OCI-LY7 (cell line): ENCODE data around the gene TMEM61. TPM values are rescaled to one million over a fixed set of nuclear protein-coding genes. Genes with fewer than 3 reads are reported as not detected.

Experiments used
- BruUV-seq: library from RNA; stranded (reverse); fragments of 400-500 nt; replicated peaks from 2 replicates; lab custom pipeline; 2021; lab: Mats Ljungman, UMichigan
- CTCF ChIA-PET: fragments of 300-600 bp; sonication (Branson Sonifier 250); formaldehyde crosslinking; loops from one replicate; lab custom pipeline; 2022; ENCODE audit warnings: antibody characterized with exemption; ENCODE audit not compliant: unreplicated experiment; lab: Charles Lee
- POLR2A ChIA-PET: fragments of 300-600 bp; sonication (Branson Sonifier 250); formaldehyde crosslinking; loops from one replicate; lab custom pipeline; 2022; ENCODE audit warnings: antibody characterized with exemption; lab: Charles Lee
- DNase-seq: peaks from one replicate; pipeline ENCODE4 v3.0.0-alpha.2; 2015; ENCODE audit warnings: low spot score
- H2AFZ ChIP-seq: fragments of 200-600 bp; sonication (generic), shearing (Covaris generic); 2 replicates; pipeline ENCODE4 v1.6.1; 2014; ENCODE audit warnings: mild to moderate bottlenecking, antibody characterized with exemption, low read length, moderate library complexity
- H3K27ac ChIP-seq: fragments of 200-600 bp; sonication (generic); 2 replicates; pipeline ENCODE4 v1.5.1; 2014; ENCODE audit warnings: mixed run types, low read depth, mild to moderate bottlenecking, moderate library complexity, low read length, inconsistent platforms; ENCODE audit not compliant: poor library complexity, severe bottlenecking
- H3K36me3 ChIP-seq: fragments of 200-600 bp; sonication (generic); 2 replicates; pipeline ENCODE4 v1.6.1; 2014; ENCODE audit warnings: mild to moderate bottlenecking, antibody characterized with exemption, low read length, moderate library complexity, mixed read lengths; ENCODE audit not compliant: insufficient read depth
- H3K4me1 ChIP-seq: fragments of 200-600 bp; sonication (generic); 2 replicates; pipeline ENCODE4 v1.5.1; 2014; ENCODE audit warnings: mild to moderate bottlenecking, low read length; ENCODE audit not compliant: insufficient read depth, poor library complexity, severe bottlenecking
- H3K4me2 ChIP-seq: fragments of 200-600 bp; sonication (generic); 2 replicates; pipeline ENCODE4 v1.6.1; 2014; ENCODE audit warnings: mild to moderate bottlenecking, low read length
- H3K4me3 ChIP-seq: fragments of 200-600 bp; sonication (generic); 2 replicates; pipeline ENCODE4 v1.5.1; 2014; ENCODE audit warnings: mild to moderate bottlenecking, low read depth, low read length; ENCODE audit not compliant: poor library complexity, severe bottlenecking
- H3K79me2 ChIP-seq: fragments of 200-600 bp; sonication (generic); 2 replicates; pipeline ENCODE4 v1.6.1; 2016; ENCODE audit warnings: low read depth, mild to moderate bottlenecking, low read length, moderate library complexity, mixed read lengths; ENCODE audit not compliant: insufficient read depth
- H3K9me2 ChIP-seq: fragments of 200-600 bp; sonication (generic); 2 replicates; pipeline ENCODE4 v1.6.1; 2016; ENCODE audit warnings: mild to moderate bottlenecking, low read length, mixed read lengths; ENCODE audit not compliant: insufficient read depth
- H3K9me3 ChIP-seq: fragments of 200-600 bp; sonication (generic); 2 replicates; pipeline ENCODE4 v1.6.1; 2014; ENCODE audit warnings: mild to moderate bottlenecking, mixed run types, low read length, mixed read lengths
- H4K20me1 ChIP-seq: fragments of 200-600 bp; sonication (generic); 2 replicates; pipeline ENCODE4 v1.6.1; 2014; ENCODE audit warnings: mild to moderate bottlenecking, antibody characterized with exemption, low read length, moderate library complexity, mixed read lengths; ENCODE audit not compliant: insufficient read depth
- EZH2phosphoT487 ChIP-seq: fragments of 200-600 bp; sonication (generic); IDR thresholded peaks from 2 replicates; pipeline ENCODE4 v1.6.1; 2018; ENCODE audit warnings: low read depth, borderline replicate concordance, mild to moderate bottlenecking, mixed run types, antibody characterized with exemption, low read length, moderate library complexity, mixed read lengths
- intact Hi-C: fragments of 100-400 bp; cut with micrococcal nuclease; formaldehyde crosslinking; loops from one replicate; pipeline ENCODE4 v1.10.0; 2022; ENCODE audit not compliant: unreplicated experiment
- total RNA-seq, 2 experiments: library from RNA; depleted of rRNA in 1 of 2; stranded (reverse); fragments of >200 nt in 1 of 2; shearing (Covaris generic) in 1 of 2; gene quantifications; 2 replicates each; pipeline ENCODE4 v1.2.3, GENCODE V29; 2014 to 2022
- TF ChIP-seq, protein P1 (sequence below): fragments of 200-600 bp; sonication (generic); conservative IDR thresholded peaks from 2 replicates; pipeline ENCODE4 v1.5.1; 2014; ENCODE audit warnings: mild to moderate bottlenecking, antibody characterized with exemption, low read length, moderate library complexity, mixed read lengths

TMEM61 gene
- total RNA-seq, 2 experiments from 2014 or later = not detected

DNA sequence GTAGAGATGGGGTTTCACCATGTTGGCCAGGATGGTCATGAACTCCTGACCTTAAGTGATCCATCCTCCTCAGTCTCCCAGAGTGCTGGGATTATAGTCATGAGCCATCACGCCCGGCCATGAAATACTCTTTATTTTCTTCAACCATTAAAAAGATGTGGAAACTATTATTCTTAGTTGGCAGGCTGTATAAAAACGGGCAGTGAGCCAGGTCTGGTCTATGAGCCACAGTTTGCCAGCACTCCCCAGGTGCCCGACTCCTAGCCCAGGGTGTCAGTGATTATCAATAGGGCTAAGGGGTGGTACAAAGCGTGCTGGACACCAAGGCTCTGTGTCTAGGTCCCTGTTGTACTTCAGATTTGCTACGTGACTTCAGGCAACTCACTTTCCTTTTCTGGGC, 3.7 kb upstream of the TMEM61 start:
- H3K79me2 ChIP-seq = no peaks in the 10 kb centered on the region
- H3K27ac ChIP-seq = no peak overlapping the region
- H3K4me2 ChIP-seq = no peak overlapping the region
- H3K4me1 ChIP-seq = no peaks in the 10 kb centered on the region
- intact Hi-C loops = no loop called here
- ChIA-PET CTCF (no interaction called here), POLR2A (no interaction called here)
- H3K36me3 ChIP-seq = no peaks in the 10 kb centered on the region
- no peaks in the 10 kb centered on the region for H3K9me3 ChIP-seq
- BruUV-seq = no TSS peak
- TF ChIP-seq, protein P1, sequence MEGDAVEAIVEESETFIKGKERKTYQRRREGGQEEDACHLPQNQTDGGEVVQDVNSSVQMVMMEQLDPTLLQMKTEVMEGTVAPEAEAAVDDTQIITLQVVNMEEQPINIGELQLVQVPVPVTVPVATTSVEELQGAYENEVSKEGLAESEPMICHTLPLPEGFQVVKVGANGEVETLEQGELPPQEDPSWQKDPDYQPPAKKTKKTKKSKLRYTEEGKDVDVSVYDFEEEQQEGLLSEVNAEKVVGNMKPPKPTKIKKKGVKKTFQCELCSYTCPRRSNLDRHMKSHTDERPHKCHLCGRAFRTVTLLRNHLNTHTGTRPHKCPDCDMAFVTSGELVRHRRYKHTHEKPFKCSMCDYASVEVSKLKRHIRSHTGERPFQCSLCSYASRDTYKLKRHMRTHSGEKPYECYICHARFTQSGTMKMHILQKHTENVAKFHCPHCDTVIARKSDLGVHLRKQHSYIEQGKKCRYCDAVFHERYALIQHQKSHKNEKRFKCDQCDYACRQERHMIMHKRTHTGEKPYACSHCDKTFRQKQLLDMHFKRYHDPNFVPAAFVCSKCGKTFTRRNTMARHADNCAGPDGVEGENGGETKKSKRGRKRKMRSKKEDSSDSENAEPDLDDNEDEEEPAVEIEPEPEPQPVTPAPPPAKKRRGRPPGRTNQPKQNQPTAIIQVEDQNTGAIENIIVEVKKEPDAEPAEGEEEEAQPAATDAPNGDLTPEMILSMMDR = no peak
- TF ChIP-seq EZH2phosphoT487 = no peak
- H2AFZ ChIP-seq = no peak overlapping the region
- no peak for DNase-seq
- no peaks in the 10 kb centered on the region for H3K9me2 ChIP-seq
- no peaks in the 10 kb centered on the region for H4K20me1 ChIP-seq
- H3K4me3 ChIP-seq = no peak overlapping the region

GRCh38 chr1:54977533-54978297, 2.7 kb upstream of the TMEM61 start:
- BruUV-seq = no TSS peak
- no peaks in the 10 kb centered on the region for H3K9me2 ChIP-seq
- no peak overlapping the region for H2AFZ ChIP-seq
- intact Hi-C loops = no loop called here
- no peaks in the 10 kb centered on the region for H4K20me1 ChIP-seq
- no peaks in the 10 kb centered on the region for H3K4me1 ChIP-seq
- ChIA-PET CTCF (interaction anchor here (1.0 kb wide), 1 partner anchor 13 kb away, joined by 4 read pairs; no protein-coding TSS in a partner anchor), POLR2A (interaction anchor here (1.0 kb wide), 1 partner anchor 15 kb away, joined by 3 read pairs; no protein-coding TSS in a partner anchor)
- no peaks in the 10 kb centered on the region for H3K36me3 ChIP-seq
- no peak overlapping the region for H3K4me2 ChIP-seq
- no peak for DNase-seq
- H3K9me3 ChIP-seq = no peaks in the 10 kb centered on the region
- no peaks in the 10 kb centered on the region for H3K79me2 ChIP-seq
- H3K4me3 ChIP-seq = no peak overlapping the region
- no peak for TF ChIP-seq EZH2phosphoT487
- TF ChIP-seq, protein P1 = no peak
- H3K27ac ChIP-seq = no peak overlapping the region
